HG03280 (cell line): ENCODE data around the gene NHEJ1.

Experiments
- ATAC-seq: cut with Tn5 transposase; IDR thresholded peaks from one replicate; pipeline ENCODE4 v1.9.1; 2021; ENCODE audit warnings: mild to moderate bottlenecking, moderate library complexity; ENCODE audit not compliant: unreplicated experiment

The NHEJ1 gene

DNA sequence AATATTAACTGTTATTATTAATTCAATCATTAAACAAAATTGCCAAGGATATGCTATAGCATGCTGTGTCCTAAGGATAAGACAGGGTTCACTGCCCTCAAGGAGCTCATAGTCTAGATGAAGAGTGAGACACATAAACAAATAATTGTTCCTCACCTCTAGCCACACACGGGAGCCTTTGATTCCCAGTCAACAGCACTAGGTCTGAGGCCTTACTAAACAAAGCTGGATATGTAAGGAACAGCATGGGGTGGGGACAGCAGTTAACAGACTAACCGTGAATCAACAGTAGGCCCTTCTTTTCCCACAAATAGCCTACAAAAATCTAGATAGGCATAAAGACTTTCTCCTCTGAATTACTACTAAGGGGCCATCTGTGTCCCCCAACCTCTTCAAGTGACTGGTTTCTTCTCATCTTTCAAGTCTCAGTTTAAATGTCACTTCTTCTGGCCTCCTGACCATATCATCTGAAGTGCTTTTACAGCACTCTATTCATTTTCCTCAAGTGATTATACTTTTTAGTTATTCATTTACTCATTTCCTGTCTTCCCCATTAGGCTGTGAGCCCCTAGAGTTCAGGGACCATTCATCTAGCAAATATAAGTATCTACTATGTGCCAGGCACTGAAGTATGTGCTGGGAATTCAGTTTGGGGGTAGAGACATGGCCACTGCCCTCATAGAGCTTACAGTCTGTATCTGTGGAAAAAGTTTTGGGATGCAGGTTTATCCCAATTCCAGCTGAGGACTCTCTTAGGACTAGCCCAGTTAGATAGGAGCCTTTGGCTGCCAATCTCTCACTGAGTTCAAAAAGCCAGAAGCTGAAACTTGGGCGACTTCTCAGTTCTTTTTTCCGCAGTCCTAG lies 69.9 kb downstream of the NHEJ1 start:
- no peak for ATAC-seq

DNA sequence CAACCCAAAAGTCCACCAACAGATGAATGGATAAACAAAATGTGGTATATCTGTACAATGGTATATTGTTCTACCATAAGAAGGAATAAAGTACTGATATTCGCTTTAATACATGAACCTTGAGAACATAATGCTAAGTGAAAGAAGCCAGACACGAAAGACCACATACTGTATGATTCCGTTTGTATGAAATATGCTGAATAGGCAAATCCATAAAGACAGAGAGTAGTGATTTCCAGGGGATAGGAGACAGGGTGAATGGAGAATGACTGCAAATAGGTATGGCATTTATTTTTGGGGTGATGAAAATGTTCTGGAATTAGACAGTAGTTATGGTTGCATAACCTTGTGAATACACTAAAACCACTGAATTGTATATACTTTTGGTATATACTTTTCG lies 71.3 kb downstream of the NHEJ1 start:
- ATAC-seq = no peak

DNA sequence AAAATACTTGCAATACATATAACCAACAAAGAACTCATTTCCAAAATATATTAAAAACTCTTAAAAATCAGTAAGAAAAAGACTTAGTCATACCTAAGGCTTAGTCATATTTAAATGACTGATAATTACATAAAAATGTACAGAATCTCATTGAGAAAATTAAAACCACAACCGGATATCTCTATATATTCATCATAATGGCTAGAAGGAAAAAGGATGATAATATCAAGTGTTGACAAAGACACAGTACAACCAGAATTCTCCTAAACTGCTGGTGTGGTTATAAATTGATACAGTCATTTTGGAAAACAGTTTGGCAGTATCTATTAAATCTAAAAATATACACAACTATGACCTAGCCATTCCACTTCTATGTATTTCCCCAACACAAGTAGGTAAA lies 72.8 kb downstream of the NHEJ1 start:
- no peak for ATAC-seq

DNA sequence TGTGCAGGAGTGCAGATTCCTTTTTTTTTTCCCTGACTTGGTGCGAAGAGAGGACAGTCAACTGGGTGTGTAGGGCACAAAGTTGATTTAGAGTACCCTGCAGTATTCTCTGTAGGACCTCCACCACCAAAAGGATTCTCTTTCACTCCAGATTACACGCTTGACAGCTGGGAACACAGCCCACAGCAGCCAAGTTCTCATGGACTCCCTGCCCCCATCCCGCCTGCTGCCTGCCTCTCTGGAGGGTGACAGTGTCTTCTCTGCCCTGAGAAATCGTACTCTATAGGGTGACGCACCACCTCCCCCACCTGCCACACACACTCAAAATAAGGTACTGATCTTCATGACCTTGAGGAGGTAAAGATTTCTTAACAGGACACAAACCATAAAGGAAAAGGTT lies 73.3 kb downstream of the NHEJ1 start:
- no peak for ATAC-seq

DNA sequence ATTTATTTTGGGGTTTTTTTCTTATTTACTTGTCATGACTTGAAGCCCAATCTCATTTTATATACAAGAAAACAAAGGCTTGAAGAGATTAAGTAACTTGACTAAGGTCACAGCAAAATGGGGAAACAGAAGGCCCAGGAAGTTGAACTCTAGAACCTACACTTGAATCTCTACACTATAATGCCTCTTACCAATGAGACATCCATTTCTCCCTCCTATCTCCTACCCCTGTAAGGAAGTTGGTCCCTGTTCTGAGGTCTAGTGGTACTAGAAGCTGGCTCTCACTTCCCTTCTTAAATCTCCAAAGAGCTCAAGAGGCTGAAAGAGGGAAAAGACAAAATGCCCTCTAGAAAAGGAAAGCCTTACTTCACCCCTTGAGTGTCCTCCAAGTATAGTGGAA lies 74.4 kb downstream of the NHEJ1 start:
- no peak for ATAC-seq

DNA sequence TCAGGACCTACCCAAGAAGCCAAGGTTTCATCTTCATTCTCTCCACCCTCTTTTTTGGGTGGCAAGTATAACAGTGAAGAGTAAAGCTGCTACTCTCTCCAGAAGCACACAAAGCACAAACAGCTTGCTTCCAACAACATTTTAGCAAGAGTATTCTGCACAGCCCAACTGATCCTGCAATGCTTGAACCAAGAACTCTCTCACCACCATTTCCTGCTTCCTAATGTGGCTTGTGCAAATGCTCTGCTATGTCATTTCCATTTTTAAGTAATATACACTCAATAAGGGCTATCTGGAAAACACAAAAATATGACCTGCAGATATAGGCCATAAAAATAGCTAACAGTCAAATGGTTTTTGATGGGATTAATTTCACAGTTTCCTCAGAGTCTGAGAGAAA lies 75.8 kb downstream of the NHEJ1 start:
- ATAC-seq = no peak

DNA sequence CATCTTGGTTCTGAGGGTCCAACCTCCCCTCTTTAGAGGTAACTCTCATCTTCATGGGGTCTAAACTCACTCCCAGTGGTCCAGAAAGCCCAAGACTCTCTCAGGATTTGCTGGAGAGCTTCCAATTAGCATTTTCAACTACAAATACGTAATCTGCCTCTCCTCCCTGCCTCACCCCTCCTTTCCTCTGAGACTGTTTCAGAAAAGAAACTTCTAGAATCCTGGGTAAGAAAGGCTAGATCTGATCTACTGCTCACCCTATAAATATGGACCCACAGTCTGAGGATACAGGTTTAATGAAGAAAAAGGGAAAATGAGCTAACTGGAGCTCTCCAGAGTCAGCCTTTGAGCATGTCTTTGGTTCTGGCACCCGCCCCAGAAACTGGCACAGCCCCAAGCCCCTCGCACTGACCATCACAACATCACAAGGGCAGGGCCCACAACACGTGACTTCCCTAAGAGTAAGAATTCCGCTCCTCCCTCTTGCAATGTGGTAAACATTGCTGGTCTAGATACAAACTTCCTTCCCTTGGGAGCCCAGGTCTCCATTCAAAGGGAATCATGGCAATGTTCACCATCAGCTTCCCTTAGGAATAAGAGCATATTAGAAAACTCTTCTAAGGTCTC lies 78.2 kb downstream of the NHEJ1 start:
- no peak for ATAC-seq

DNA sequence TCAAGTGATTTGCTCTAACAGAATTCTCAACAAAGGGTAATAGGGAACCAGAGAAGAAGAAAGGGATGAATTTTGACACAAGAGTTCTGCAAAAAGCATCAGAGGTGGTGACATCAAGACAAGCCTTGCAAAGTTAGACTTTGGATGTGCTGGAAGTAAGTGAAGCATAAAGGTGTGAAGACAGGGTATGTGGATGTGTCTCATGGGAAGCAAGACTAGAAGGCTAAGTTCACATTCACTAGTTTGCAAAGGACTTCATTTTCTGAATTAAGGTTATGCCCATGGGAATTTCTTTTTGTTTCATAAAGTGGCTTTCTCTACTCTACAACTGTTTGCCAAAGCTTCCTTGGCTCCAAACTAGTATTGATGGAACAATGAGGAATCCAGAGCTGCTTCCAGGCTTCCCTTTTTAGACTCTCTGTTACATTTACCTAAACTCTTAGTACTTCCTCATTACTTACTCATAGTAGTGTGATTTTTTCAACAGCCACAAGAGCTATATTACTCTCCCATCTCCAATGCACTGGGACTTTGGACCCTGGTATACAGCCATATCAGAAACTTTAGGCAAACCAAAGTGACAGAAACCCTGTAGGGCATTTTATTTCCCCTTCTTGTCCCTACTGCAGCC lies 78.8 kb downstream of the NHEJ1 start:
- ATAC-seq = no peak

DNA sequence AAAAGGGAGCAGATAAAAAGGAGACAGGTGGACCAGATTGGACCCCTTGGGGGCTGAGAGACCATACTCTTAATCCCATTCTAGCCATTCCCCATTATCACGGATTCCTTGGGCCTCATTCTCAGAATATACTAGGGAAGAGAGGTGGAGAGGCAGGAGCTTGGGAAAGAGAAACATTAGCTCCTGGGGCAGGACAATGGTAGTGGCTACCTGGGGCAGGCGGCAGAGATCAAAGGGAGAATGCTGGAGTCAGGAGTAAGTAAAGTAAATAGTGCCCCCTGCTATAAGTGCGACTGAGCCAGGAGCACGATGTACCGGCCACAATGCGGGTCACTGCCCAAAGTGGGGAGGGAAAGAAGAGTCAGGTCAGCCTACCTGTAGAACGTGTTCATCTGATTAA lies 79.5 kb downstream of the NHEJ1 start:
- no peak for ATAC-seq

DNA sequence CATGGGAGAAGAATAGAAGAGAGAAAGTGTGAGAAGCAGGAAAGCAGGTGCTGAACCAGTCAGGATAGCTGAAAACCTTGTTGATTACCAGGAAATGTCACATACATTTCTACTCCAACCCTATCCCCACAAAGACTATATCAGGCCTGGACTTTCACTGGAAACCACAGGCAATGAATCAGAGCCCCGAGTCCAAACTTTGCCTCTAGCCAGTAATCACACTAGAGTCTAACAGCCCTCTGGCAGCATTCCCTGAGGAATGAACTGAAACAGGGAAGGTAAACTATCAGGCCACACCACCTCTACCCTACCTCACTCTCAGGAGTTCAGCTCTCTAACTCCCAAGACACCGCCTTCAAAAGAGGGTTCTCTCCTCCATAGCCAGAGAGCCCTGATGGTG lies 81.2 kb downstream of the NHEJ1 start:
- no peak for ATAC-seq

DNA sequence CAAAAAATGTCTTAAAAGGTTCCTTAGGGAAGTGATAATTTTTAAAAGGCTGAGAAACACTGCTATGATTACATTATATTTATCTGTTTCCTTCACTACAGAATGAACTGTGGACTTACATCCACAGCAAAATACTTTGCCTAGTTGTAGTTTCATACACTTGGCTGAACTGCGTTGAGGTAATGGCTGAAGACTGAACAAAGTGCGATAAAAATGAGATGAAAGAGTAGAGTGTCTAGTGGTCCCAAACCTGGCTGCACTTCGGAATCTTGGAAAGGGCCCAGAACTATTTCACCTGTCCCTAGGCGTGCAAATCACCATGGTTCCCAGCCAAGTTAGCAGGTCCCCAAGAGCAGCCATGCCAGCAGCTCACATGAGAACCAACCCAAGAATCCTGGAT lies 81.7 kb downstream of the NHEJ1 start:
- no peak for ATAC-seq

DNA sequence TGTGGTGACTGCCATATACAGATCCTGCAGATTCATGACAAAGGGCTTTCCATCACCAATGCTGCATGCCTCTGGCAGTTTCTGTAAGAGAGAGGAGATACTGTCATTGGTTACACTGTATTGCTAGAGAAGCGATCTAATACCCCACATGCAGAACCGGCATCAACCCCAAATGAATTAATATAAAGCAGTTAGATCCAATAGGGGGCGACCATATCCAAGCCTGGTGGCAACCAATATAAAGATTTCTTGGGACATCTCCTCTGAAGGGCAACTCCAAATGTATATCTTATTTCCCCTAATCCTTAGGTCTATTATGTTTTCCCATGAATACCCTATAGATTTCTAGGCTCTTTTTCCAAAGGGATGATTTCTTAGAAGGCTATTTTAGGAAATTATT lies 82.5 kb downstream of the NHEJ1 start:
- no peak for ATAC-seq

DNA sequence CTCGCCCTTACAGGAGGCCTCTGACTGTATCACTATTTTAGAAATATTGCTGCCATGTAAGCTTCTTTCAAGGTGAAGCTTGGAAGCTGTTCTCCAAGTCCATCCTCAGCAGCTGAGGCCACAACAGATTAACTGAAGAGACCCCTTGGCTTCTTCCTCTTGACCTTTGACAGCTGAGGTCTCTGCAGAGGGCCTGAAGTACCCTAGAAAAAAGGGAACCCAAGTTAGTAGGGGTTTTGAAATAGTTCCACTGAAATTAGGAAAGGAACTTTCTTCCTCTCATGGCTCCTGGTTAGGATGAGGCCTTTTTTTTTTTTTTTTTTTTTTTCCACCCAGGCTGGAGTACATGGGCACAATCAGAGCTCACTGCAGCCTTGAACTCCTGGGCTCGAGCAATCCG lies 84.4 kb downstream of the NHEJ1 start:
- no peak for ATAC-seq

DNA sequence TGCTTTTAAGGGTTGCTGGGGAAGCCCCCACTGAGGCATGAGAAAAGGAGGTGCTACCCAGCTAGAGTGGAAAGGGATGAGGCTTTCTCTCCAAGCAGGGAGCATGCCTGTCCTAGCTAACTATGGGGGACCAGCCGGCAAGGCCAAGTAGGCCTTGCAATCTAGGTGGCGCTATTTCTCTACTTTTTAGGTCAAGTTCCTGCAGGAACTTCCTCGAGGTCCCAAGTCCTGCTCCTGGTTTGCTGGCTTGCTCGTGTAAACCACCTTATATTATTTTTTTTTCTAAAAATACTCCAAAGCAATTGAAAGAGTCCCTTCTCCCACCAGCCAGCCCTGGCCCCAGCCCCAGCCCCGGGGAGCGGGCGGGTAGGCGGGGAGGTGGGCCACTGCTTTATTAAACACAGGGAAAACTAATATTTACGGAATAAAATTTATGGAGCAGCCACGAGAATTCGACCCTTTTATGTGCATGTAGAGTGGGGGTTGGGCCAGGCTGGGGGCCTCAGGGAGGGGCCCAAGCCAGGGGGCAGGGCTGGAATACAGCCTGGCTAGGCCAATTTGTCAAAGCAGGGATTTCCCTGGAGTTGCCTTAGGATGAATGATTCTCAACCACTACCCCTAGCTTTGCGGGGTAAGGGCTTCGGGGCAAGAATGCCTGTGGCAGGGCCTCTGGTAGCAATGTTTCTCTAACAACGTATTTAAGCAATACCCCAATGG lies 87.0 kb downstream of the NHEJ1 start:
- no peak for ATAC-seq

DNA sequence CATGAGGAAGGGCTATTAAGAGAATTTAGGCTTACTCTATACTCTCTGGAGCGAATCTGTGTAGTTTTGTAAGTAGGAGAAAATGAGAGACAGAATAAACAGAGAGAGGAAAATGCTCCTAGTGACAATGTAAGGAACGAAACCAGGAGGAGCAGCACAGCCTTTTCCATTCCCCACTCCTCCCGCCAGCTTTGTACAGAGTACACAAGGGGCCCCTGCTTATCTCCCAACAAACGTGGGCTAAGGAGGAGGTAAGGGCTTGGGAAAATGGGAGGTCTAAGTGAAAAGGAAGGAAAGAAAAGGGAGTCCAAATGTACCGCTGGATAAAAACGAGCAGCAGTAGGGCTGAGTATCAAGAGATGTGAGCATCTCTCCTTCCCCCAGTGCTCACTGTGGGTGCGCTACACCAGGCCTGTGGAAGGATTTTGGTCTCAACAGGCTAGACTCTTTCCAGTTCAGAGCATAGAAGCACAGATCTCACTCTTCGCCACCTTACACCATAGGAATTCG lies 87.8 kb downstream of the NHEJ1 start:
- ATAC-seq = no peak

DNA sequence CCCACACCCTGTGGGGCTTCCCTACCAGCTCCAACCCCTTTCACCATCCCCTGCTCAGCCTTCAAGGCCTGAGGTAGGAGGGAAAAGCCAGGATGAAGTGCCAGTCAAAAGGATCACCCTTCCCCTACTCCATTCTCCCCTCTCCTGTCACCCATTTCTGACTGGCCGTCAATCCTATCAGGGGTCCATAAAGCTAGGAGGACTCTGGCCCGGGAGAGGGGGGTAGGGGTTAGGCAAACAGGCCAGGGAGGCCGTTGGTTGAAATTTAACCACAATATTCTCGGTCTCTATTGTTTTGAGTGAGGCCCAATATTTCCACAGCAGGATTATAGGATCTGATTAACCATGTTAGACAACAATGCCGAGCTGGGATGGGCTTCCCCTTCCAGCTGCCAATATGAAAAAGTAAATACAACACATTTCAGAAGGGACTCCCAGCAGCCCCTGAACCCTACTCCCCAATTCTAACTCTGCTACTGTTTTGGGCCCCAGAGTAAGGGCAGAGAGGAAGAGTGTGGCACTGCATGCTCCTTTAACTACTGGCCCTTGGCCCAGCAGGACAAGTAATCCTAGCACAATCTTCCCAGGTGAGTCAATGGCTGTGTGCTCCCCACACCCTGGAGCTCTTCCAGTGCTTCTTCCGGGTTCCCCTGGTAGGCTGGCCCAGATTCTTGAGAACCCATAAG lies 89.3 kb downstream of the NHEJ1 start:
- ATAC-seq = no peak

DNA sequence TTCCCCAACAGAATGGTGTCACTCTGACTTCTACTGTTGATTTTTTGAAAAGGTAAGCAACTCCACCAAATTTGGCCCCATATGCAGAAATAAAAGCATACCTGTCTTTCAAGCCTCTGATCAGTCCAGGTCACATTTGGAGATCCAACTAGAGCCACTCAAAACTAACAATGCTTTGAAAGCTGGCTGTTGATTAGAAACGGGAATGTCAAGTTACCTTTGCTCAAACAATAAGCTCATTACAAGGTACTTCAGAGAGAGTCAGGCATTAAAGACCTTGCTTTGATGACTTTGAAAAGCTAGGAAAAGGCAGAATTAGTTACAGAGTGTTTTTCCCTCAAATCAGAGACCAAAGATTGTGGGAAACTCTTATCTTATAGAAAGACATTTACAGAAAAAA lies 95.1 kb downstream of the NHEJ1 start:
- ATAC-seq = no peak

DNA sequence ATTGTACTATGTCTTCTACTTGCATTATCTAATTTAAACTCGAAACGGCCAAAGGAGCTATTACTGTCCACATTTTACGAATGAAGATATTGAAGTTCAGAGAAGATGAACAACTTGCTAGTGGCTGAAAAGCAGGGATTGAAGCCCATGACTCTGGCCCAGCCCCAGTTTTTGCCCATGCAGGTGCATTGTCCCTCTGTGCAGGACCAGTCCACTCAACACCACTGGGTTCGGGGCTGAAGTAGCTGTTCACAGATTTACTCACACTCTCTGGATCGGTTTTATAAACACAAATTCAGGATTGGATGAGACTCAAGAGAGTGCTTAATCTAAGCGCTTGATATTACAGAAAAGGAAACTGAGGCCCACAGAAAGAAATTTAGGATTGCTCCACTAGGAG lies 98.5 kb downstream of the NHEJ1 start:
- ATAC-seq = no peak

DNA sequence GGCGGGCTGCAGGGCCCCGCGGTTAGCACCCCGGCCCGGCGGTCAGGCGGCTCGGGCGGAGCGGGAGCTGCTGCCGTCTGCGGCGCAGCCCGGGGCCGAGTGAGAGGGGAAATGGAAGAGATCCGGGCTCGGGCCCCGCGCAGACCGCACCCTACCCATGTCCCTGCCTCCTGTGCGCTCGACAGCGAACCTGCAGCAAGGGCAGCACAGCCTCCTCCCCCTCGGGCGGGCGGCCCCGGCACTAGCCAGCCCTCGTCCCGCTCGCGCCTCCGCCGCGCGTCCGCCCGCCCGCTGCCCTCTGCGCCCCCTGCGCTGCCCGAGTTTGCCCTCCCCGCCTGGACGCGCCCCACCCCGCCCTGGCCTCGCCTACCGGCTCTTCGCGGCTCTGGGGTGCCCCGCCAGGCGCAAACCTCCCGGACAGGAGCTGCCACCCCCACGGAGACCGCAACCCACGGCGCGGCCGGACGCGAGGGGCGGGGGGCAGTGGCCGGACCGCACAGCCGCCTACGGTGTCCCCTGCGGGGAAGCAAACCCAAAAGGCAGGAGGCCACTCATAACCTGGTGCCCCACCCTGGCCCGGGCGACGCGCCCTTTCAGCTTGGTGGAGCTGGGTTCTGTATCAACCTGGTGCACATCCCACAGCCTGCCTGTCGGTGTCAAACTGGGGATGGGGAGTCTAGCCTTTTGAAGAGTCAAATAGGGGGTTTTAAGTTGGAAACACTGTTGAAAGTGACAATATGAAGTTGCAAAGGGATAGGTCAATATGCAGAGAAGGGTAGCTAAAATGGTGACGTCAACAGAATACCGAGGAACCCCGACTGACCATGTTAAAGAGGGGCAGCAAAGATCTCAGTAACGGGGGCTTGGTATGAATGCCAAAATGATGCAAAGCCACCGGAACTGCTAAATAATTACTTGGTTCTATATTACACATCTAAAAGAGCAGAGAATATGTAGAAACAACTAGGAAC lies 99.5 kb downstream of the NHEJ1 start, which contains the start of gene IHH:
IHH (minus strand) TSS at position 101 of the 971 bp plus-strand sequence. CDS start 454 bp downstream, outside the sequence.
- no peak for ATAC-seq
